Panc1 (cell line): ENCODE results near the gene BRD2. TPM values are rescaled to one million over a fixed set of nuclear protein-coding genes. Genes with fewer than 3 reads are reported as not detected.

Experiments
- ATAC-seq: fragments of 200-7000 bp; cut with Tn5 transposase; 2 replicates; pipeline ENCODE4 v1.9.1; 2020; ENCODE audit warnings: mild to moderate bottlenecking, moderate library complexity
- BruUV-seq: library from RNA; stranded (reverse); fragments of 400-500 nt; replicated peaks from 2 replicates; lab custom pipeline; 2021; lab: Mats Ljungman, UMichigan
- CTCF ChIA-PET: fragments of 300-600 bp; sonication (Branson Sonifier 250); formaldehyde crosslinking; loops from one replicate; lab custom pipeline; 2022; ENCODE audit warnings: antibody characterized with exemption; lab: Charles Lee
- POLR2A ChIA-PET: fragments of 300-600 bp; sonication (Branson Sonifier 250); formaldehyde crosslinking; loops from one replicate; lab custom pipeline; 2022; ENCODE audit warnings: antibody characterized with exemption; lab: Charles Lee
- DNase-seq: peaks from one replicate; pipeline ENCODE4 v3.0.0-alpha.2; 2010; ENCODE audit warnings: low read depth, low spot score
- H3K27ac ChIP-seq: 2 replicates; pipeline ENCODE4 v1.5.1; 2011; ENCODE audit warnings: mild to moderate bottlenecking, low read length, inconsistent platforms
- H3K27me3 ChIP-seq: fragments of 200-500 bp; sonication (Bioruptor generic); 2 replicates; pipeline ENCODE4 v1.6.0; 2014; ENCODE audit warnings: low read length, inconsistent platforms; ENCODE audit not compliant: control insufficient read depth, insufficient read depth
- H3K36me3 ChIP-seq: fragments of 200-500 bp; sonication (Bioruptor generic); 2 replicates; pipeline ENCODE4 v1.5.1; 2014; ENCODE audit warnings: inconsistent platforms, mild to moderate bottlenecking, low read length, moderate library complexity; ENCODE audit not compliant: control insufficient read depth, insufficient read depth
- H3K4me1 ChIP-seq: 2 replicates; pipeline ENCODE4 v1.5.1; 2011; ENCODE audit warnings: inconsistent platforms, mild to moderate bottlenecking, low read length, moderate library complexity; ENCODE audit not compliant: control insufficient read depth, insufficient read depth
- H3K4me3 ChIP-seq, 2 experiments: 2 replicates each; pipeline ENCODE4 v1.5.1; 2011 to 2012; ENCODE audit warnings: low read depth in 2 of 2, low read length in 2 of 2, mild to moderate bottlenecking in 2 of 2, inconsistent platforms in 1 of 2, moderate library complexity in 1 of 2
- H3K9me3 ChIP-seq: fragments of 200-500 bp; sonication (Bioruptor generic); 2 replicates; pipeline ENCODE4 v1.5.1; 2014; ENCODE audit warnings: low read depth, mild to moderate bottlenecking, inconsistent platforms, low read length, moderate library complexity; ENCODE audit not compliant: control insufficient read depth, insufficient read depth
- CTCF ChIP-seq: fragments of 450-650 bp; IDR thresholded peaks from 2 replicates; pipeline ENCODE4 v1.5.1; 2017; ENCODE audit warnings: mild to moderate bottlenecking
- POLR2AphosphoS5 ChIP-seq: IDR thresholded peaks from 2 replicates; pipeline ENCODE4 v1.6.1; 2012; ENCODE audit warnings: mild to moderate bottlenecking, low read depth, low read length, moderate library complexity
- REST ChIP-seq, 2 experiments: IDR thresholded peaks; 2 replicates each; pipeline ENCODE4 v1.6.1; 2011 to 2012; ENCODE audit warnings: low read depth in 2 of 2, control low read depth in 1 of 2, low read length in 1 of 2, mild to moderate bottlenecking in 1 of 2, moderate library complexity in 1 of 2; ENCODE audit not compliant: insufficient read depth in 1 of 2
- TCF7L2 ChIP-seq: IDR thresholded peaks from 2 replicates; pipeline ENCODE4 v1.6.1; 2011; ENCODE audit warnings: mild to moderate bottlenecking, low read depth, low read length, inconsistent platforms
- in situ Hi-C: cut with HindIII; loops from 2 replicates; pipeline ENCODE4 v1.10.0; 2016; ENCODE audit warnings: low sequenced_read_pairs, low pct_unique_long_range_greater_than_20kb
- intact Hi-C: fragments of 100-400 bp; cut with micrococcal nuclease; formaldehyde crosslinking; loops from one replicate; pipeline ENCODE4 v1.10.0; 2022; ENCODE audit not compliant: unreplicated experiment
- total RNA-seq: library from RNA; stranded (reverse); gene quantifications from one replicate; pipeline ENCODE4 v1.2.1, GENCODE V29; 2021; ENCODE audit not compliant: unreplicated experiment

The BRD2 gene
- total RNA-seq, 1 experiment from 2014 or later: 209 TPM

GRCh38 chr6:32977953-32978324, 9.5 kb downstream of the BRD2 start:
- Histone ChIP-seq H3K4me1 (peaks cover 69% of the 10 kb centered on the region), H3K36me3 (peaks cover 73% of the 10 kb centered on the region), H3K9me3 (no peaks in the 10 kb centered on the region), H3K27me3 (no peaks in the 10 kb centered on the region), H3K4me3 (no peak overlapping the region), H3K27ac (peak overlapping the region; percentile 17; the same call in 1 of the 2 replicates)
- ChIA-PET CTCF (no interaction called here), POLR2A (no interaction called here)
- DNase-seq (no peak), ATAC-seq (no peak)
- TF ChIP-seq TCF7L2: no peak
- 0 out of 2 replicates have a peak, but pooled peaks have one; percentile 16 for TF ChIP-seq POLR2AphosphoS5
- TF ChIP-seq CTCF: no peak
- in situ Hi-C loops: no loop called here
- no TSS peak for BruUV-seq
- intact Hi-C loops: no loop called here

- peaks cover 63% of the 10 kb centered on the region for H3K36me3 ChIP-seq
- H3K27me3 ChIP-seq: no peaks in the 10 kb centered on the region
- TF ChIP-seq CTCF (no peak), POLR2AphosphoS5 (peak; percentile 39; the same call in 1 of the 2 replicates), REST (IDR thresholded peaks at IDR 0.05; ENCODE audit: insufficient read depth in 1 of 2, low read depth in 2 of 2, low read length in 1 of 2) (no peak)
- peaks cover 72% of the 10 kb centered on the region for H3K4me1 ChIP-seq
- ChIA-PET POLR2A (interaction anchor here (1.2 to 3.2 kb wide), 2 partner anchors 9 to 11 kb away, joined by 12 to 26 read pairs; partner anchors contain the start of gene BRD2), CTCF (interaction anchor here (0.7 kb wide), 2 partner anchors 21 to 67 kb away, joined by 3 read pairs; no protein-coding TSS in a partner anchor)
- no peak for ATAC-seq
- TSS peak; percentile 9 for BruUV-seq
- DNase-seq: no peak
- no peak overlapping the region for H3K4me3 ChIP-seq
- in situ Hi-C loops: no loop called here
- no peaks in the 10 kb centered on the region for H3K9me3 ChIP-seq
- intact Hi-C loops: loop anchor here (5.0 kb wide), 1 partner anchor 93 kb away; no protein-coding TSS in a partner anchor
- H3K27ac ChIP-seq: no peak overlapping the region; the same call in 1 of the 2 replicates
Measured at GRCh38 chr6:32979720-32980487, 11.5 kb downstream of the BRD2 start.
